Right cardiac atrium (tissue), 5 donors: ENCODE measurements around the gene STARD3. TPM values are rescaled to one million over a fixed set of nuclear protein-coding genes. Genes with fewer than 3 reads are reported as not detected.

ENCODE experiments used
- ATAC-seq, 2 donors: fragments of 200-7000 bp; cut with Tn5 transposase; one replicate each; pipeline versions ENCODE4 v1.8.0 to v1.9.1; 2020; ENCODE audit warnings: moderate library complexity in 2 of 2, mild to moderate bottlenecking in 1 of 2
- DNase-seq, 3 donors: peaks; one replicate each; pipeline ENCODE4 v3.0.0-alpha.2; 2020
- H3K27ac ChIP-seq: one replicate; pipeline ENCODE4 v1.5.1; 2013; ENCODE audit warnings: mild to moderate bottlenecking, low read length, control low read depth, moderate library complexity
- H3K27me3 ChIP-seq: one replicate; pipeline ENCODE4 v1.6.1; 2013; ENCODE audit not compliant: control insufficient read depth, insufficient read depth
- H3K4me1 ChIP-seq: one replicate; pipeline ENCODE4 v1.6.1; 2013; ENCODE audit warnings: low read length; ENCODE audit not compliant: control insufficient read depth, insufficient read depth
- H3K4me3 ChIP-seq: one replicate; pipeline ENCODE4 v1.5.1; 2013; ENCODE audit warnings: low read length, control low read depth
- H3K9me3 ChIP-seq: one replicate; pipeline ENCODE4 v1.6.1; 2013; ENCODE audit warnings: low read length; ENCODE audit not compliant: control insufficient read depth
- WGBS: extraction: QIAGEN DNeasy Blood & Tissue Kit; methylation state at CpG from one replicate; pipeline ENCODE4 v1.1.7; 2013; 5-methylcytosine and 5-hydroxymethylcytosine counted together
- intact Hi-C, 4 donors: fragments of 100-400 bp; cut with DNase I; formaldehyde crosslinking; loops; one replicate each; pipeline versions ENCODE4 v1.11.0 to v1.14.0; 2022 to 2023
- polyA plus RNA-seq: library from polyadenylated mRNA; stranded (reverse); fragments of 200-250 nt; gene quantifications from one replicate; pipeline ENCODE4 v1.2.3, GENCODE V29; 2013
- total RNA-seq, 4 donors: library from RNA; stranded (reverse); fragmentation: NEBNext Ultra II Directional; extraction: Animal tissue kit (Norgen Biotek cat#: 25700); gene quantifications; one replicate each; pipeline ENCODE4 v1.2.1, GENCODE V29; 2021
- donor health status: healthy with polysubstance abuse.
- donor health status: DM: no; HTN: yes; CAD: no.
- donor health status: DM: no; HTN: no; CAD: no.
- donor health status: DM: no; HTN: yes; CAD: no; lungs with severe emphysema.
- donor health status: DM: yes; HTN: yes; CAD: no.

Gene STARD3
- total and polyA plus RNA-seq, 5 donors: 19.2 to 26.2 (median 22.7) TPM

GRCh38 chr17:39653662-39654331 is 16.9 kb downstream of the STARD3 start:
- Histone ChIP-seq H3K4me1 (peaks cover 2% of the 10 kb centered on the region), H3K27me3 (no peaks in the 10 kb centered on the region), H3K27ac (no peak overlapping the region), H3K4me3 (no peak overlapping the region), H3K9me3 (no peaks in the 10 kb centered on the region)
- intact Hi-C loops: no loop called here
- DNase-seq (peak; percentile 70 to 86 (median 86)), ATAC-seq (peak; percentile 32 to 45)
- 67% methylated on average over 14 of the region's 14 CpGs for WGBS

GRCh38 chr17:39655105-39655504 is 18.2 kb downstream of the STARD3 start:
- no peaks in the 10 kb centered on the region for H3K9me3 ChIP-seq
- no peak overlapping the region for H3K27ac ChIP-seq
- H3K27me3 ChIP-seq: no peaks in the 10 kb centered on the region
- DNase-seq: no peak
- intact Hi-C loops: no loop called here
- no peak overlapping the region for H3K4me3 ChIP-seq
- ATAC-seq: no peak
- 92% methylated on average over 2 of the region's 2 CpGs for WGBS
- peaks cover 2% of the 10 kb centered on the region for H3K4me1 ChIP-seq

- no peaks in the 10 kb centered on the region for H3K27me3 ChIP-seq
- no peak overlapping the region for H3K4me3 ChIP-seq
- peaks cover 6% of the 10 kb centered on the region for H3K4me1 ChIP-seq
- no peaks in the 10 kb centered on the region for H3K9me3 ChIP-seq
- DNase-seq (peak in 1 of 3 donors; percentile 11), ATAC-seq (no peak)
- intact Hi-C loops: no loop called here
- WGBS: 96% methylated on average over 11 of the region's 11 CpGs
- H3K27ac ChIP-seq: no peak overlapping the region
These were observed 21.4 kb downstream of the STARD3 start for GRCh38 chr17:39658346-39658745.

- no peaks in the 10 kb centered on the region for H3K27me3 ChIP-seq
- intact Hi-C loops: no loop called here
- H3K4me3 ChIP-seq: no peak overlapping the region
- peaks cover 6% of the 10 kb centered on the region for H3K4me1 ChIP-seq
- ATAC-seq (no peak), DNase-seq (no peak)
- 82% methylated on average over 3 of the region's 3 CpGs for WGBS
- H3K27ac ChIP-seq: peak overlapping the region; percentile 53
- no peaks in the 10 kb centered on the region for H3K9me3 ChIP-seq
These were observed 21.8 kb downstream of the STARD3 start for GRCh38 chr17:39658760-39659159.

GRCh38 chr17:39659279-39660010 is 22.5 kb downstream of the STARD3 start:
- peak overlapping the region; percentile 68 for H3K27ac ChIP-seq
- peak in 1 of 3 donors; percentile 63 for DNase-seq
- peaks cover 6% of the 10 kb centered on the region for H3K4me1 ChIP-seq
- H3K9me3 ChIP-seq: no peaks in the 10 kb centered on the region
- H3K4me3 ChIP-seq: no peak overlapping the region
- peak in 1 of 2 donors; percentile 21 for ATAC-seq
- 39% methylated on average over 15 of the region's 15 CpGs for WGBS
- intact Hi-C loops: loop anchor here in 1 of 4 donors (10.0 kb wide), 1 partner anchor 65 kb away; no protein-coding TSS in a partner anchor
- H3K27me3 ChIP-seq: no peaks in the 10 kb centered on the region

- no peak overlapping the region for H3K4me3 ChIP-seq
- WGBS: 70% methylated on average over 5 of the region's 5 CpGs
- intact Hi-C loops: loop anchor here in 1 of 4 donors (10.0 kb wide), 1 partner anchor 65 kb away; no protein-coding TSS in a partner anchor
These were observed 23.0 kb downstream of the STARD3 start for GRCh38 chr17:39660011-39660360.

GRCh38 chr17:39660397-39661385 is 23.7 kb downstream of the STARD3 start:
- H3K27ac ChIP-seq: peak overlapping the region; percentile 68
- H3K27me3 ChIP-seq: no peaks in the 10 kb centered on the region
- DNase-seq: peak in 2 of 3 donors; percentile 79 to 86
- no peaks in the 10 kb centered on the region for H3K9me3 ChIP-seq
- ATAC-seq: peak; percentile 9 to 41
- intact Hi-C loops: loop anchor here in 1 of 4 donors (10.0 kb wide), 1 partner anchor 64 kb away; no protein-coding TSS in a partner anchor
- WGBS: 66% methylated on average over 35 of the region's 35 CpGs
- peaks cover 6% of the 10 kb centered on the region for H3K4me1 ChIP-seq
- no peak overlapping the region for H3K4me3 ChIP-seq

More at GRCh38 chr17:39660011-39660360, 23.0 kb downstream of the STARD3 start:
- ATAC-seq (no peak), DNase-seq (no peak)
- Histone ChIP-seq H3K4me1 (peaks cover 6% of the 10 kb centered on the region), H3K27ac (peak overlapping the region; percentile 68), H3K27me3 (no peaks in the 10 kb centered on the region), H3K9me3 (no peaks in the 10 kb centered on the region)

GRCh38 chr17:39661744-39662541 is 25.0 kb downstream of the STARD3 start:
- DNase-seq (peak in 2 of 3 donors; percentile 37 to 56), ATAC-seq (no peak)
- WGBS: 86% methylated on average over 8 of the region's 8 CpGs
- H3K27me3 ChIP-seq: no peaks in the 10 kb centered on the region
- H3K4me3 ChIP-seq: no peak overlapping the region
- peak overlapping the region; percentile 68 for H3K27ac ChIP-seq
- peaks cover 6% of the 10 kb centered on the region for H3K4me1 ChIP-seq
- intact Hi-C loops: loop anchor here in 1 of 4 donors (10.0 kb wide), 1 partner anchor 63 kb away; no protein-coding TSS in a partner anchor
- no peaks in the 10 kb centered on the region for H3K9me3 ChIP-seq

GRCh38 chr17:39662551-39663339 is 25.8 kb downstream of the STARD3 start:
- peak in 2 of 3 donors; percentile 64 to 77 for DNase-seq
- 78% methylated on average over 22 of the region's 22 CpGs for WGBS

More at GRCh38 chr17:39662551-39663339, 25.8 kb downstream of the STARD3 start:
- no peak overlapping the region for H3K27ac ChIP-seq
- peaks cover 6% of the 10 kb centered on the region for H3K4me1 ChIP-seq
- ATAC-seq: no peak
- intact Hi-C loops: loop anchor here in 1 of 4 donors (10.0 kb wide), 1 partner anchor 62 kb away; no protein-coding TSS in a partner anchor
- H3K4me3 ChIP-seq: no peak overlapping the region
- H3K9me3 ChIP-seq: no peaks in the 10 kb centered on the region
- no peaks in the 10 kb centered on the region for H3K27me3 ChIP-seq
